Neural cell (in vitro differentiated cells): ENCODE measurements around the gene SSX2IP. TPM values are rescaled to one million over a fixed set of nuclear protein-coding genes. Genes with fewer than 3 reads are reported as not detected.

ENCODE experiments used
- H2AFZ ChIP-seq: fragments of 200-600, 300-800 bp; sonication (generic), shearing (Covaris generic); 2 replicates; pipeline ENCODE4 v1.6.0; 2014; ENCODE audit warnings: low read depth, mild to moderate bottlenecking, antibody characterized with exemption, low read length, moderate library complexity
- H3F3A ChIP-seq: fragments of 200-600 bp; shearing (Covaris generic); 2 replicates; pipeline ENCODE4 v1.6.1; 2016; ENCODE audit warnings: mild to moderate bottlenecking, moderate library complexity, mixed read lengths, antibody characterized with exemption, low read length; ENCODE audit not compliant: insufficient read depth, poor library complexity, severe bottlenecking
- H3K27ac ChIP-seq: fragments of 200-600, 300-800 bp; sonication (generic), shearing (Covaris generic); 2 replicates; pipeline ENCODE4 v1.5.1; 2014; ENCODE audit warnings: mild to moderate bottlenecking, low read length, moderate library complexity
- H3K27me3 ChIP-seq: fragments of 300-800, 200-600 bp; sonication (generic), shearing (Covaris generic); 2 replicates; pipeline ENCODE4 v1.6.0; 2014; ENCODE audit warnings: mild to moderate bottlenecking, low read depth, low read length, moderate library complexity; ENCODE audit not compliant: insufficient read depth
- H3K36me3 ChIP-seq: fragments of 300-800, 200-600 bp; sonication (generic), shearing (Covaris generic); 2 replicates; pipeline ENCODE4 v1.5.1; 2014; ENCODE audit warnings: mild to moderate bottlenecking, antibody characterized with exemption, low read length, moderate library complexity; ENCODE audit not compliant: insufficient read depth
- H3K4me2 ChIP-seq: fragments of 300-800, 200-600 bp; sonication (generic), shearing (Covaris generic); 2 replicates; pipeline ENCODE4 v1.6.0; 2014; ENCODE audit warnings: mild to moderate bottlenecking, low read length
- H3K4me3 ChIP-seq: fragments of 300-800, 200-600 bp; sonication (generic), shearing (Covaris generic); 2 replicates; pipeline ENCODE4 v1.5.1; 2014; ENCODE audit warnings: mild to moderate bottlenecking, low read length, moderate library complexity
- H3K79me2 ChIP-seq: fragments of 200-600 bp; shearing (Covaris generic); replicated peaks from 2 replicates; pipeline ENCODE4 v1.6.0; 2014; ENCODE audit warnings: mild to moderate bottlenecking, low read length, moderate library complexity; ENCODE audit not compliant: insufficient read depth
- H3K9ac ChIP-seq: fragments of 300-800, 200-600 bp; sonication (generic), shearing (Covaris generic); 2 replicates; pipeline ENCODE4 v1.6.1; 2016; ENCODE audit warnings: mild to moderate bottlenecking, low read length, mixed read lengths
- H3K9me2 ChIP-seq: fragments of 200-600 bp; shearing (Covaris generic); 2 replicates; pipeline ENCODE4 v1.6.1; 2016; ENCODE audit warnings: mild to moderate bottlenecking, low read length, mixed read lengths; ENCODE audit not compliant: insufficient read depth
- H3K9me3 ChIP-seq: fragments of 200-600, 300-800 bp; sonication (generic), shearing (Covaris generic); 2 replicates; pipeline ENCODE4 v1.6.1; 2016; ENCODE audit warnings: mild to moderate bottlenecking, mixed run types, low read length, moderate library complexity, mixed read lengths
- H4K20me1 ChIP-seq: fragments of 200-600 bp; shearing (Covaris generic); 2 replicates; pipeline ENCODE4 v1.6.1; 2016; ENCODE audit warnings: mild to moderate bottlenecking, mixed run types; ENCODE audit not compliant: insufficient read depth
- CTCF ChIP-seq: fragments of 450-650 bp; IDR thresholded peaks from 2 replicates; pipeline ENCODE4 v1.5.1; 2014; ENCODE audit warnings: antibody characterized with exemption, mild to moderate bottlenecking, moderate library complexity; ENCODE audit not compliant: poor library complexity, severe bottlenecking
- EP300 ChIP-seq: fragments of 450-650 bp; conservative IDR thresholded peaks from 2 replicates; pipeline ENCODE4 v1.6.1; 2014; ENCODE audit warnings: antibody characterized with exemption, mild to moderate bottlenecking, moderate library complexity; ENCODE audit not compliant: poor library complexity, severe bottlenecking
- EZH2 ChIP-seq: fragments of 200-600, 300-800 bp; shearing (Covaris generic), sonication (generic); IDR thresholded peaks from 2 replicates; pipeline ENCODE4 v1.6.1; 2014; ENCODE audit warnings: antibody characterized with exemption, low read length, borderline replicate concordance, mild to moderate bottlenecking; ENCODE audit not compliant: insufficient read depth, poor library complexity, severe bottlenecking
- MXI1 ChIP-seq: fragments of 450-650 bp; conservative IDR thresholded peaks from 2 replicates; pipeline ENCODE4 v1.6.1; 2014; ENCODE audit warnings: antibody characterized with exemption, mild to moderate bottlenecking; ENCODE audit not compliant: poor library complexity, severe bottlenecking
- POLR2AphosphoS5 ChIP-seq: IDR thresholded peaks from 2 replicates; pipeline ENCODE4 v1.6.1; 2012
- RAD21 ChIP-seq: fragments of 450-650 bp; conservative IDR thresholded peaks from 2 replicates; pipeline ENCODE4 v1.6.1; 2014; ENCODE audit warnings: antibody characterized with exemption, mild to moderate bottlenecking, moderate library complexity
- REST ChIP-seq: IDR thresholded peaks from 2 replicates; pipeline ENCODE4 v1.6.1; 2012; ENCODE audit warnings: borderline replicate concordance
- SMC3 ChIP-seq: fragments of 450-650 bp; conservative IDR thresholded peaks from 2 replicates; pipeline ENCODE4 v1.6.1; 2014; ENCODE audit warnings: antibody characterized with exemption, mild to moderate bottlenecking, moderate library complexity; ENCODE audit not compliant: poor library complexity
- TAF1 ChIP-seq: IDR thresholded peaks from 2 replicates; pipeline ENCODE4 v1.6.1; 2012; ENCODE audit warnings: low read depth
- polyA plus RNA-seq: library from polyadenylated mRNA; depleted of rRNA; stranded (reverse); fragments of >200 nt; gene quantifications from 2 replicates; pipeline ENCODE4 v1.2.3, GENCODE V29; 2014

Gene SSX2IP
- polyA plus RNA-seq, 1 donor from 2014 or later = 21.7 TPM

DNA sequence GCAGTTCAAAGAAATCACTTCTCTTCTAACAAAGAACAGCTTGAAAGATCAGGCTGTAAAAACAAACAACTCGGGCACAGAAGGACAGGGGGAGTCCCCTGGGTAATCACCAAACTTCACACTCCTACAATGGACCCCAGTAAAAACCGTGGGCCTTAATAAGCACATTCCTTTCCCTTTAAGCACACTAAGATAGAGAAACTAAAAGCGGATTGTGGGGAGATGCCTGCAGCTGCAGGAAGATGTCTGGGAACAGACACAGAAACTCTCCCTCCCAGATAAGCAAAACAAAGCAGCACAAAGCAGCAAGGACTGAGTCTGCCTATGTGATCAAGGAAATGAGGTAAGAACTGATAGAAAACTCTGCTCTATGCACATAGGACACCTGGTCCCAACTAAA is 78.5 kb downstream of the SSX2IP start:
- Histone ChIP-seq H3F3A (no peaks in the 10 kb centered on the region), H3K9me2 (no peaks in the 10 kb centered on the region), H3K27me3 (no peaks in the 10 kb centered on the region), H3K9ac (no peak overlapping the region), H4K20me1 (no peaks in the 10 kb centered on the region), H3K9me3 (peaks cover 5% of the 10 kb centered on the region), H3K4me2 (no peak overlapping the region), H3K27ac (no peak overlapping the region), H3K4me3 (no peak overlapping the region), H2AFZ (no peak overlapping the region), H3K79me2 (no peaks in the 10 kb centered on the region), H3K36me3 (no peaks in the 10 kb centered on the region)
- TF ChIP-seq EZH2 (no peak), EP300 (no peak), CTCF (no peak), MXI1 (no peak), TAF1 (no peak), REST (no peak)

- Histone ChIP-seq H4K20me1 (no peaks in the 10 kb centered on the region), H3K27ac (no peak overlapping the region), H3K9ac (no peak overlapping the region), H3K9me2 (no peaks in the 10 kb centered on the region), H3K4me2 (no peak overlapping the region), H3K9me3 (peaks cover 5% of the 10 kb centered on the region), H2AFZ (no peak overlapping the region), H3K36me3 (no peaks in the 10 kb centered on the region), H3F3A (no peaks in the 10 kb centered on the region), H3K79me2 (no peaks in the 10 kb centered on the region), H3K4me3 (no peak overlapping the region), H3K27me3 (no peaks in the 10 kb centered on the region)
- no peak for TF ChIP-seq EP300
- no peak for TF ChIP-seq REST
- TF ChIP-seq MXI1 = no peak
- no peak for TF ChIP-seq POLR2AphosphoS5
- no peak for TF ChIP-seq EZH2
- TF ChIP-seq CTCF = no peak
- TF ChIP-seq RAD21 = no peak
- TF ChIP-seq TAF1 = no peak
- TF ChIP-seq SMC3 = no peak
Observed at GRCh38 chr1:84611091-84611490, 79.2 kb downstream of the SSX2IP start.
